ENCODE data around the gene ZNF598. TPM values are rescaled to one million over a fixed set of nuclear protein-coding genes. Genes with fewer than 3 reads are reported as not detected.
A peak's percentile ranks its signal among the peaks of the same experiment; 100 is the strongest.

Gene ZNF598
- total and polyA plus RNA-seq, 2 of the 13 experiments (the other 11 are each of a cell fraction or from before 2014, with no cell fraction given) = 13.5 to 14.2 TPM

GRCh38 chr16:2009791-2010510 lies at the start of gene ZNF598 (continued):
- no peak for TF ChIP-seq MAZ (IDR thresholded peaks at IDR 0.05; ENCODE audit: borderline replicate concordance, low read depth, low read length)
- TF ChIP-seq MAZ (CRISPR knock-in tag; IDR thresholded peaks at IDR 0.05; ENCODE audit: low read depth) = no peak
- peak; percentile 92 for TF ChIP-seq SPEN (CRISPR knock-in tag; IDR thresholded peaks at IDR 0.05; ENCODE audit: low read depth)
- peak; percentile 78 for TF ChIP-seq ZNF883 (CRISPR knock-in tag; IDR thresholded peaks at IDR 0.05; ENCODE audit: not compliant biosample characterization)
- TF ChIP-seq NFKB2 (CRISPR knock-in tag; IDR thresholded peaks at IDR 0.05; ENCODE audit: borderline replicate concordance) = peak; percentile 69; the same call in 1 of the 2 replicates
- TF ChIP-seq, protein P1, sequence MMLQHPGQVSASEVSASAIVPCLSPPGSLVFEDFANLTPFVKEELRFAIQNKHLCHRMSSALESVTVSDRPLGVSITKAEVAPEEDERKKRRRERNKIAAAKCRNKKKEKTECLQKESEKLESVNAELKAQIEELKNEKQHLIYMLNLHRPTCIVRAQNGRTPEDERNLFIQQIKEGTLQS (CRISPR knock-in tag; IDR thresholded peaks at IDR 0.05) = 0 out of 2 replicates have a peak, but pooled peaks have one; percentile 21
- peak; percentile 52 for TF ChIP-seq MED1 (CRISPR knock-in tag; IDR thresholded peaks at IDR 0.05)
- TF ChIP-seq CC2D1A (CRISPR knock-in tag; IDR thresholded peaks at IDR 0.05) = no peak
- TF ChIP-seq ZBTB7B (CRISPR knock-in tag; IDR thresholded peaks at IDR 0.05) = peak; percentile 23; the same call in 1 of the 2 replicates
- TF ChIP-seq ZNF547 (CRISPR knock-in tag; IDR thresholded peaks at IDR 0.05) = peak; percentile 83
- no peak for TF ChIP-seq ZNF777 (CRISPR knock-in tag; IDR thresholded peaks at IDR 0.05)
- no peak; the same call in 1 of the 2 replicates for TF ChIP-seq ZIK1 (CRISPR knock-in tag; IDR thresholded peaks at IDR 0.05; ENCODE audit: borderline replicate concordance, low read depth)
- TF ChIP-seq, protein P2, sequence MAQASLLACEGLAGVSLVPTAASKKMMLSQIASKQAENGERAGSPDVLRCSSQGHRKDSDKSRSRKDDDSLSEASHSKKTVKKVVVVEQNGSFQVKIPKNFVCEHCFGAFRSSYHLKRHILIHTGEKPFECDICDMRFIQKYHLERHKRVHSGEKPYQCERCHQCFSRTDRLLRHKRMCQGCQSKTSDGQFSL (CRISPR knock-in tag; IDR thresholded peaks at IDR 0.05) = no peak
- TF ChIP-seq ZNF576 (CRISPR knock-in tag; IDR thresholded peaks at IDR 0.05) = no peak
- no peak for TF ChIP-seq TOPORS (CRISPR knock-in tag; IDR thresholded peaks at IDR 0.05)
- TF ChIP-seq TBP (CRISPR knock-in tag; IDR thresholded peaks at IDR 0.05) = no peak
- TF ChIP-seq PCBP1 (IDR thresholded peaks at IDR 0.05; ENCODE audit: borderline replicate concordance, low read depth, low read length) = no peak
- no peak for TF ChIP-seq FOSL1 (CRISPR knock-in tag; IDR thresholded peaks at IDR 0.05; ENCODE audit: borderline replicate concordance)
- no peak for TF ChIP-seq AGO2 (optimal IDR thresholded peaks at IDR 0.05; ENCODE audit: low read depth, low read length)
- TF ChIP-seq ZXDC (CRISPR knock-in tag; IDR thresholded peaks at IDR 0.05) = no peak
- no peak for TF ChIP-seq CEBPG (CRISPR knock-in tag; IDR thresholded peaks at IDR 0.05)
- no peak for TF ChIP-seq ZNF850 (CRISPR knock-in tag; conservative IDR thresholded peaks at IDR 0.05)
- TF ChIP-seq SRSF9 (IDR thresholded peaks at IDR 0.05; ENCODE audit: borderline replicate concordance, insufficient read depth, low read depth, low read length, poor library complexity, severe bottlenecking) = no peak
- no peak for TF ChIP-seq PRMT3 (CRISPR knock-in tag; IDR thresholded peaks at IDR 0.05; ENCODE audit: borderline replicate concordance, low read depth)
- TF ChIP-seq ZNF713 (CRISPR knock-in tag; IDR thresholded peaks at IDR 0.05) = no peak
- TF ChIP-seq PITX1 (CRISPR knock-in tag; IDR thresholded peaks at IDR 0.05) = peak; percentile 11; the same call in 1 of the 2 replicates
- no peak for TF ChIP-seq ZNF510 (CRISPR knock-in tag; IDR thresholded peaks at IDR 0.05; ENCODE audit: low read depth)
- TF ChIP-seq ZNF101 (CRISPR knock-in tag; IDR thresholded peaks at IDR 0.05; ENCODE audit: borderline replicate concordance, low read depth) = no peak

All from HepG2 (cell line).